PC-9 (cell line): ENCODE data around the gene SH3GL3.

ENCODE experiments used
- CTCF ChIP-seq: fragments of 200-600 bp; sonication (generic); conservative IDR thresholded peaks from 2 replicates; pipeline ENCODE4 v1.6.1; 2017; ENCODE audit warnings: mixed run types, antibody characterized with exemption, mild to moderate bottlenecking, moderate library complexity
- EZH2 ChIP-seq: fragments of 200-600 bp; sonication (generic); IDR thresholded peaks from 2 replicates; pipeline ENCODE4 v1.8.0; 2017; ENCODE audit warnings: antibody characterized with exemption, low read depth

GRCh38 chr15:83602021-83602420, 154.9 kb downstream of the SH3GL3 start:
- TF ChIP-seq CTCF (no peak), EZH2 (no peak)
